Mesendoderm (in vitro differentiated cells): Measurements from ENCODE around the gene LENEP.

ENCODE experiments used
- DNase-seq: peaks from one replicate; pipeline ENCODE4 v3.0.0; 2013
- H2AK5ac ChIP-seq: 2 replicates; pipeline ENCODE4 v1.6.1; 2013; ENCODE audit warnings: low read length, inconsistent platforms
- H2BK120ac ChIP-seq: 2 replicates; pipeline ENCODE4 v1.6.1; 2013; ENCODE audit warnings: low read depth, mild to moderate bottlenecking, low read length, moderate library complexity, mixed read lengths
- H2BK15ac ChIP-seq: replicated peaks from 2 replicates; pipeline ENCODE4 v1.6.1; 2013; ENCODE audit warnings: low read depth, mild to moderate bottlenecking, moderate library complexity
- H2BK5ac ChIP-seq: 2 replicates; pipeline ENCODE4 v1.6.1; 2013; ENCODE audit warnings: low read length, inconsistent platforms
- H3K18ac ChIP-seq: 2 replicates; pipeline ENCODE4 v1.6.1; 2013; ENCODE audit warnings: mild to moderate bottlenecking, low read length, mixed read lengths
- H3K23ac ChIP-seq: one replicate; pipeline ENCODE4 v1.6.1; 2013; ENCODE audit warnings: low read length
- H3K27ac ChIP-seq: 2 replicates; pipeline ENCODE4 v1.5.1; 2013; ENCODE audit warnings: low read depth, mild to moderate bottlenecking, inconsistent platforms, low read length, moderate library complexity
- H3K27me3 ChIP-seq: 2 replicates; pipeline ENCODE4 v1.6.1; 2013; ENCODE audit warnings: low read length, control low read depth, mild to moderate bottlenecking, inconsistent platforms; ENCODE audit not compliant: insufficient read depth, poor library complexity
- H3K36me3 ChIP-seq: 2 replicates; pipeline ENCODE4 v1.6.1; 2013; ENCODE audit warnings: low read length, inconsistent platforms; ENCODE audit not compliant: control insufficient read depth, insufficient read depth
- H3K4ac ChIP-seq: one replicate; pipeline ENCODE4 v1.6.1; 2013; ENCODE audit warnings: low read depth, mild to moderate bottlenecking, low read length, moderate library complexity
- H3K4me1 ChIP-seq: 2 replicates; pipeline ENCODE4 v1.6.1; 2013; ENCODE audit warnings: low read depth, low read length, inconsistent platforms; ENCODE audit not compliant: control insufficient read depth
- H3K4me2 ChIP-seq: 2 replicates; pipeline ENCODE4 v1.6.1; 2013; ENCODE audit warnings: low read length
- H3K4me3 ChIP-seq: 2 replicates; pipeline ENCODE4 v1.5.1; 2013; ENCODE audit warnings: mild to moderate bottlenecking, low read length
- H3K56ac ChIP-seq: one replicate; pipeline ENCODE4 v1.6.1; 2013; ENCODE audit warnings: low read length
- H3K79me1 ChIP-seq: 2 replicates; pipeline ENCODE4 v1.6.1; 2013; ENCODE audit warnings: low read length, inconsistent platforms
- H3K79me2 ChIP-seq: 2 replicates; pipeline ENCODE4 v1.6.1; 2013; ENCODE audit warnings: mild to moderate bottlenecking, low read length; ENCODE audit not compliant: control insufficient read depth, insufficient read depth
- H3K9ac ChIP-seq: 2 replicates; pipeline ENCODE4 v1.6.1; 2013; ENCODE audit warnings: low read length, inconsistent platforms
- H4K5ac ChIP-seq: one replicate; pipeline ENCODE4 v1.6.1; 2013; ENCODE audit warnings: low read length
- H4K8ac ChIP-seq: one replicate; pipeline ENCODE4 v1.6.1; 2013; ENCODE audit warnings: low read depth, mild to moderate bottlenecking, control low read depth, low read length, moderate library complexity
- WGBS: extraction: QIAGEN DNeasy Blood & Tissue Kit; methylation state at CpG from one replicate; pipeline ENCODE4 v1.1.7; 2013; ENCODE audit warnings: low lambda C conversion rate, missing lambda C conversion rate; ENCODE audit not compliant: insufficient coverage; ENCODE audit errors: extremely low coverage; 5-methylcytosine and 5-hydroxymethylcytosine counted together

The LENEP gene

GRCh38 chr1:154962156-154962749 is 31.1 kb upstream of the LENEP start:
- no peak overlapping the region for H2AK5ac ChIP-seq
- no peak overlapping the region for H2BK120ac ChIP-seq
- peak overlapping the region; percentile 90 for H3K27ac ChIP-seq
- H3K4me2 ChIP-seq: peak overlapping the region; percentile 53
- peak overlapping the region; percentile 6 for H3K4me3 ChIP-seq
- H2BK5ac ChIP-seq: no peak overlapping the region
- peak overlapping the region; percentile 95 for H3K56ac ChIP-seq
- H3K23ac ChIP-seq: no peak overlapping the region
- peaks cover 9% of the 10 kb centered on the region for H3K79me2 ChIP-seq
- peak overlapping the region; percentile 84 for H3K9ac ChIP-seq
- no peak overlapping the region for H4K8ac ChIP-seq
- H2BK15ac ChIP-seq: no peak overlapping the region
- WGBS: no CpG with 5 or more reads among the region's 25 CpGs
- H3K27me3 ChIP-seq: no peaks in the 10 kb centered on the region
- peak overlapping the region; percentile 85 for H3K18ac ChIP-seq
- peak overlapping the region; percentile 56 for H4K5ac ChIP-seq
- peak overlapping the region; percentile 70 for H3K4ac ChIP-seq
- H3K79me1 ChIP-seq: peaks cover 11% of the 10 kb centered on the region
- peak; percentile 60 for DNase-seq
- H3K36me3 ChIP-seq: peaks cover 23% of the 10 kb centered on the region
- peaks cover 5% of the 10 kb centered on the region for H3K4me1 ChIP-seq

GRCh38 chr1:154962795-154963330 is 30.5 kb upstream of the LENEP start:
- WGBS: no CpG with 5 or more reads among the region's 6 CpGs
- H3K36me3 ChIP-seq: peaks cover 26% of the 10 kb centered on the region
- H4K5ac ChIP-seq: no peak overlapping the region
- H3K23ac ChIP-seq: no peak overlapping the region
- H3K4ac ChIP-seq: no peak overlapping the region
- H3K56ac ChIP-seq: peak overlapping the region; percentile 64
- no peak overlapping the region for H4K8ac ChIP-seq
- H2BK15ac ChIP-seq: no peak overlapping the region
- H3K4me3 ChIP-seq: no peak overlapping the region
- H3K4me1 ChIP-seq: peaks cover 4% of the 10 kb centered on the region
- H3K18ac ChIP-seq: no peak overlapping the region
- no peak overlapping the region for H3K9ac ChIP-seq
- no peak overlapping the region for H2BK5ac ChIP-seq
- H3K4me2 ChIP-seq: no peak overlapping the region
- peaks cover 14% of the 10 kb centered on the region for H3K79me2 ChIP-seq
- H2BK120ac ChIP-seq: no peak overlapping the region
- no peak overlapping the region for H2AK5ac ChIP-seq
- DNase-seq: no peak
- no peaks in the 10 kb centered on the region for H3K27me3 ChIP-seq
- no peak overlapping the region for H3K27ac ChIP-seq
- peaks cover 16% of the 10 kb centered on the region for H3K79me1 ChIP-seq

GRCh38 chr1:154963643-154964042 is 29.7 kb upstream of the LENEP start:
- Histone ChIP-seq H4K5ac (no peak overlapping the region), H3K79me1 (peaks cover 22% of the 10 kb centered on the region), H3K23ac (no peak overlapping the region), H3K56ac (no peak overlapping the region), H3K27me3 (no peaks in the 10 kb centered on the region), H3K27ac (no peak overlapping the region), H2BK5ac (no peak overlapping the region), H3K4ac (no peak overlapping the region), H3K9ac (no peak overlapping the region), H3K4me3 (no peak overlapping the region), H3K79me2 (peaks cover 22% of the 10 kb centered on the region), H2BK120ac (no peak overlapping the region), H3K36me3 (peaks cover 26% of the 10 kb centered on the region), H3K18ac (no peak overlapping the region), H2AK5ac (no peak overlapping the region), H3K4me1 (peaks cover 4% of the 10 kb centered on the region), H4K8ac (no peak overlapping the region), H2BK15ac (no peak overlapping the region), H3K4me2 (no peak overlapping the region)
- no peak for DNase-seq
- no CpG with 5 or more reads among the region's 8 CpGs for WGBS

- Histone ChIP-seq H3K4me3 (no peak overlapping the region), H3K23ac (no peak overlapping the region), H2BK5ac (no peak overlapping the region), H3K56ac (no peak overlapping the region), H2BK120ac (no peak overlapping the region), H4K5ac (no peak overlapping the region), H3K18ac (no peak overlapping the region), H3K79me2 (peaks cover 29% of the 10 kb centered on the region), H3K36me3 (peaks cover 26% of the 10 kb centered on the region), H3K9ac (no peak overlapping the region), H3K79me1 (peaks cover 26% of the 10 kb centered on the region), H3K4me1 (peaks cover 4% of the 10 kb centered on the region), H4K8ac (no peak overlapping the region), H3K4ac (no peak overlapping the region), H2AK5ac (no peak overlapping the region), H3K27me3 (no peaks in the 10 kb centered on the region), H3K4me2 (no peak overlapping the region), H2BK15ac (no peak overlapping the region), H3K27ac (no peak overlapping the region)
- WGBS: no CpG with 5 or more reads among the region's 6 CpGs
- DNase-seq: no peak
Observed at GRCh38 chr1:154964359-154964758, 29.0 kb upstream of the LENEP start.

GRCh38 chr1:154966111-154966510 is 27.3 kb upstream of the LENEP start:
- Histone ChIP-seq H2BK5ac (no peak overlapping the region), H3K27me3 (no peaks in the 10 kb centered on the region), H3K27ac (no peak overlapping the region), H3K4me1 (no peaks in the 10 kb centered on the region), H3K9ac (no peak overlapping the region), H3K4me2 (no peak overlapping the region), H2BK15ac (no peak overlapping the region), H3K79me1 (peaks cover 27% of the 10 kb centered on the region), H3K56ac (no peak overlapping the region), H4K8ac (no peak overlapping the region), H4K5ac (no peak overlapping the region), H3K36me3 (peaks cover 26% of the 10 kb centered on the region), H2BK120ac (no peak overlapping the region), H3K4ac (no peak overlapping the region), H3K18ac (no peak overlapping the region), H2AK5ac (no peak overlapping the region), H3K4me3 (no peak overlapping the region), H3K23ac (no peak overlapping the region), H3K79me2 (peaks cover 35% of the 10 kb centered on the region)
- no peak for DNase-seq
- no CpG with 5 or more reads among the region's 7 CpGs for WGBS
